NK-92 treated with Interleukin-12 subunit alpha and Interleukin-12 subunit beta, amount 100 ng/mL, for 24 hours (cell line): ENCODE data around the gene SLC17A9.

Experiments used
- DNase-seq: peaks from one replicate; lab custom pipeline; 2025; lab: John Stamatoyannopoulos, UW

SLC17A9 gene

GRCh38 chr20:63005365-63005861 is 52.9 kb downstream of the SLC17A9 start:
- DNase-seq, result no peak

DNA sequence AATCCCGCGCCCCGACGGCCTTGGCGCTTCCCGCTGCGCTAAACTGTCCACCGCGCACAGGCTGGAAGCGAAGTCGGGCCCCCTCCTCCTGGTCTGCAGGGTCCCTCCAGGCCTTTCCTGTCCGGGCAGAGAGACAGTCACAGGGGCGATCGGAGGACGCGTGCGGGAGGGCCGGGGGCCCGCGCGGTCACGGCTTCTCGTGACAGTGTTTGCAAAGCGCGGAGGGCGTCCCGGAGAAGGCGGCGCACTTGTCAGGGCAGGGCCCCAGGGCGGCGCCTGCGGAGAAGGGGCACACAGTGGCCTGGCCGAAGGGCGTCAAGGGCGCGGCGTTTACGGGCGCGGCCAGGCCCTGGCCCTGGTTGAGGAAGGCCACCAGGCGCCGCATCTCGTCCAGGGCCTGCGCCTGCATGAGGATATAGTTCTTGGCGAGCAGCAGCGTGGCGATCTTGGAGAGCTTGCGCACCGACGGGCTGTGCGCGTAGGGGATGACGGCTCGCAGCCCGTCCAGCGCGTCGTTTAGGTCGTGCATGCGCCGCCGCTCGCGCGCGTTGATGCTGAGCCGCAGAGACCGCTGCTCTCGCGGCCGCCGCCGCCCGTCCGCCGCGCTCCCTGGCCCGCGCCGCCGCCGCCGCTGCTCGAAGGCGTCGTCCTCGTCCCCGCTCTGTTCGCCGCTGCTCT is 53.5 kb downstream of the SLC17A9 start:
- DNase-seq, result no peak

GRCh38 chr20:63006540-63007359 is 54.2 kb downstream of the SLC17A9 start, which contains the start of gene BHLHE23:
BHLHE23 (minus strand) TSS chr20:63006964; CDS start chr20:63006774, 190 bp downstream.
- DNase-seq, result no peak

- DNase-seq, result no peak
Observed at GRCh38 chr20:63007360-63007645, 54.8 kb downstream of the SLC17A9 start.

GRCh38 chr20:63007646-63008488 is 55.4 kb downstream of the SLC17A9 start:
- DNase-seq, result no peak

DNA sequence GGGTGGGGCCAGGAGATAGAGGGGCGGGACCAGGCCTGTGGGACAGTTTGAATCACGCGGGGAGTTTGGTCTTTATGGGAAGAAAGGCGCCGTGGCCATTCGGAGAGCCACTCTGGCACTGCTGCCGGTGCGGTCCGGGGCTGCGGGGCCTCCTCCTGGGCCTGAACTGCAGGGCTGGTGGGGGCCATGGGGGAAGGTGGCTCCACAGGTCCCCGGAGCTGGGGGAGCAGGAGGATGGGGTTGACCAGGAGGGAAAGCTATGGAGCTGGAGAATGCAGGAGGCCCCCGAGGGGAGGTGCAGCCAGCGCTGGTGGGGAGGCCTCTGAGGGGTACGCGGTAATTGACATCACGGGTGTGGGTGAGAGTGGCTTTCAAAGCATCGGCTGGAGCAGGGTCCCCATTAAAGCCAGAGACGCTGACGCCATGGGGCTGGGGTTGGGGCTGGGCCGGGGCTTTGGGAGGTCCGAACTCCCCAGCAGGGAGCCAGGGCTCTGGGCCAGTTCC is 56.1 kb downstream of the SLC17A9 start:
- DNase-seq, result no peak

- DNase-seq, result peak; percentile 38
Observed at GRCh38 chr20:63009045-63009961, 56.8 kb downstream of the SLC17A9 start.

GRCh38 chr20:63009988-63010769 is 57.7 kb downstream of the SLC17A9 start:
- no peak for DNase-seq

DNA sequence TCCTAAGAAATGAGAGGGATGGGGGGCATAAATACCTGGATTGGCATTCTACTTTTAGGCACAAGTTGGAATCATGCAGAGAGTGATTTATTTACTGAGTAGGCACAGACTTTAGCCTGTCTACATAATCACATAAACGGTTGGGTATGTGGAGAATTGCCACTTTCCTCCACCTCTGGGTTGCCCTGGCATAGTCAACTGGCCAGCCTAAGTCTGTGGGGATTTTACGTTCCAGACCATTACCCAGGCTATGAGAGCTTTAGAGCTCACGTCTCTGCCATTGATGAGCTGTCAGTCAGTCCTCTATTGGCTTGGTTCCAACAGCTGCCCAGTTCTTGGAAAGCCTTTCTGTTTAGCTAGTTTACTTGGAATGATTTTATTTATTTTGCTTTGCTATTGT is 59.3 kb downstream of the SLC17A9 start:
- DNase-seq, result no peak

- DNase-seq, result no peak
Observed at GRCh38 chr20:63013207-63013606, 60.7 kb downstream of the SLC17A9 start.

- no peak for DNase-seq
Observed at GRCh38 chr20:63014287-63014686, 61.8 kb downstream of the SLC17A9 start.

DNA sequence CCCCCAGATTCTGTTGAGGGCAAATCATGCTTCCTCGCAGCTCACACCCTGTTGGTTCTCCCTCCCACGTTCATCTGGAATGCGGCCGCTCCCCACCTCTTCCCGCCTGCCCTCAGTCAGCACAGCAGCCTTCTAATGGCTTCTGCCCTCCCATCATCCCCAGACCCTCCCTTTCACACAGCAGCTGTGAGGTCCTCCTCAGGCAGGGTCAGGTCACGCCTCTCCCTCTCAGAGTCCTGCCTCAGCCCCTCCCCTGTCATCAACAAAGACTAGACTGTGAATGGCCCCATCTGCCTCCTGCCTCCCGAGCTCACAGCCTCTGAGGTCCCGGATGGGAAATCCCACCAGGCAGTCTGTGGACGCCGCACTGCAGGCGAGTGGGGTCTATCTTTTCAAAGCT is 62.2 kb downstream of the SLC17A9 start:
- no peak for DNase-seq

- DNase-seq, result no peak
Observed at GRCh38 chr20:63015147-63015661, 62.7 kb downstream of the SLC17A9 start.

DNA sequence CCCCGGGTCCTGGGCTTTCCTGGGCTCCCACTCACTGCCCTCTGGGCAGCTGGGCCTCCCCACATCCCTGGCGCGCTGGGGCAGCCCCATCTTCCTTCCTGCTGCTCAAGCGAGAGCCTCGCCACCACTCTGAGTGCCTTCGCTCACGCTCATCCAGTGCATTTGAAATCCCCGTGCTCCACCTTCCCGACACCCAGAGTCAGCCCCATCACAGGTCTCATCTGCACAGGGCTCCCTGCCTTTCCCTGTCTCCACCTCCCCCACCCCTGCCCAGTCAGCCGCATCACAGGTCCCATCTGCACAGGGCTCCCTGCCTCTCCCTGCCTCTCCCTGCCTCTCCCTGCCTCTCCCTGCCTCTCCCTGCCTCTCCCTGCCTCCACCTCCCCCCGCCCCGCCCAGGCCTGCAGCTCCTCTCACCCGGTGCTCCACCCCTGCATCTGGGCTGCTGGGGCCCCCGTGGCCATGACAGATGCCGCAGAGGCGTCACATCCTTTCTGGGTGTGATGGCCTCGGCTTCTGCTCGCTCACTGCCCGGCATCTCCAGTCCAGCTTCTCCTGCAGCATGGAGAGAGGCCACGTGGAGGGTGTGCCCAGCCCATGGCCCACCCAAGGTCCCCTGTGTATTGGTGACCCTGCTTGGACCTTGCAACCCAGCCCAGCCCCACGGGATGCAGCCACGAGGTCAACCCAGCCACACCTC is 63.3 kb downstream of the SLC17A9 start:
- DNase-seq, result no peak

DNA sequence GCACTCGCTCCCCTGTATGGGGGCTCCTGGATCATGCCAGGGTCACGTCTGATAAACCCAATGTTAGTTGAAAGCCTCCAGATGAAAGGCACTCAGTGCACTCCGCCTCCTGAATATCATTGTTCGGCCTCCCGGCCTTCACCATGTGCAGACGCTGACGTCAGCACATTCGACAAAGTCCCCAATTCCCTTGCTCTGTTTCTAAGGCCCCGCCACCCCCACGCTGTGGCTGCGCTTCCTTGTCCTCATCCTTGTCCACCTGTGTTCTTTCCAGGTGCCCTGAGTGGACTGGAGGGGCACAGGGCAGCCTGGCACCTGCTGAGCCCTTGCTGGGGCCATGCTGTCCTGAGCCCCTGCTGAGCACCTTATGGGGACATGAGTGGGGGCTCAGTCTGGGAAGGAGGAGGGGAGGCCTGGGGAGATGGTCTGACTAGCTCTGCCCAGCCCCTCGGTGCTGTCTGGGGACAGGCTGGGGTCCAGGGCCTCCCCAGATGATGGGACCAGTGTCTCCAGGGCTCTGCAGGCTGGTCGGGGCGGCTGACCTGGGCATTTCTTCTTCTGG is 64.1 kb downstream of the SLC17A9 start:
- no peak for DNase-seq

DNA sequence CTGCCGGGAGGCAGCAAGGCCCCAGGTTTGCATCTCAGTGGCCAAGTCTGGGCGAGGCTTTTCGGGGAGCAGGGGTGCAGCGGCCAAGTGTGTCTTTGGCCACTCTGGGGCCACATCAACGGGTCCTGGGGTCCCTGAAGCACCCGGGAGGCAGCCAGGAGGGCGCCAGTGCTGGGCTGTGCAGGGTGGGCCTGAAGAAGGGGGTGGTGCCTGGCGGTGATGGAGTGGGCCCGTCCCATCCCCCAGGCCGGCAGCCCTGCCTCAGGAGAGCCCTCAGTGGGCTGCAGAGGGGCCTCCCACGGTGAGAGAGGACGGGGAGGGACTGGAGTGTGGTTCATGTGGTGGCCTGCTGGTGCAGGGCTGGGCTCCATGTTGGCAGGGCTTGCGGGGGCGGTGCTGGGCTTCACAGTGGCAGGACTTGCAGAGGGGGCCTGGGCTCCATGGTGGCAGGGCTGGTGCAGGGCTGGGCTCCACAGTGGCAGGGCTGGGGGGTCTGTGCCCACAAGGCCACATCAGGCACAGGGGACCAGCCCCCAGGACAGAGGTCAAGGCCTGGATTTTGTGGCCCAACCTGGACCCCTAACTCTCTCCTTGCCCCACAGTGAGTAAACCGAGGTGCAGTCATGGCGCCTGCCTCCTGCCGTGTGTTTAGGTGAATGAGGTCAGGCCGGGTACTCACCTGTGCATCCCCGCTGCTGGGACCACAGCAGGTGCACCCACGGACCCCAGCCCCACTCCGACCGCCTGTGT is 64.7 kb downstream of the SLC17A9 start:
- DNase-seq, result no peak

DNA sequence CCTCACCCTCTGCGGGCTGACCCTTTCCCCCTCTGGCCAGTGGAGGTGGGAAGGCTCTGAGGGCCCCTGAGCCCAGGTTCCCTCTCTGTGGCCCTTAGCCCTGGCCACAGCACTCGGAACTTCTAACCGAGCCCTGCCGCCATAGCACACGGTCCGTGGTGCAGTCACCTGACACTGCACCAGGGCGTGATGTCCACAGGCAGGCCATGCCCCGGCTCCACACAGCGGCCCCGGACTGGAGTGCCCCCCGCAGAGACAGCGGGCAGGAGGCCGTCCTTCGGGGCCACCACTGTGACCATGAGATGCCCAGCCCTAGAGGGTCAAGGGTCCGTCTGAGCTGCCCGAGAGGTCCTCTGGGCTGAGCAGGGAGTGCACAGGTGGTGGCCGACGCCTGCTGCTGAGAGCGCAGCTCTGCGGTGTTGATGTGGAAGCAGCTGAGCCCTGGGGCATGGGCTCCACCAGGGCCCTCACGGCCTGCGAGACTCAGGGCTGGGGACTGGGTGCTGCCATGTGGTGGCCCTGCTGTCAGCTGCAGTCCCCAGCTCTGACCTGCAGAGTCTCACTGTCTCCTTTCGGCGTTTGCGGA is 65.4 kb downstream of the SLC17A9 start:
- DNase-seq, result no peak
